T follicular helper cell (primary cell): ENCODE data around the gene TMEM139.
A peak's percentile ranks its signal among the peaks of the same experiment; 100 is the strongest.
"Not testable (repeated sequence)": the region's sequence is repeated elsewhere in the genome, so short reads cannot be mapped to it uniquely, and the experiment has no call there.

ENCODE experiments used
- DNase-seq: peaks from one replicate; pipeline ENCODE4 v3.0.0-alpha.2; 2020; ENCODE audit warnings: low read depth

TMEM139 gene

GRCh38 chr7:143259765-143260164, 25.0 kb upstream of the TMEM139 start:
- no peak for DNase-seq

GRCh38 chr7:143261901-143262300, 22.9 kb upstream of the TMEM139 start:
- DNase-seq: no peak

- peak; percentile 66 for DNase-seq
Measured at GRCh38 chr7:143263266-143264195, 21.2 kb upstream of the TMEM139 start, which contains the start of gene GSTK1. Gene GSTK1, plus strand, starts transcription at chr7:143263441. Its CDS starts 73 bp downstream, at chr7:143263514.

GRCh38 chr7:143264196-143264568, 20.6 kb upstream of the TMEM139 start:
- not testable (repeated sequence) for DNase-seq

GRCh38 chr7:143265017-143265693, 19.6 kb upstream of the TMEM139 start:
- no peak for DNase-seq

- no peak for DNase-seq
Measured at GRCh38 chr7:143269251-143269650, 15.5 kb upstream of the TMEM139 start.

GRCh38 chr7:143271240-143271639, 13.5 kb upstream of the TMEM139 start:
- DNase-seq: no peak

GRCh38 chr7:143272871-143273270, 11.9 kb upstream of the TMEM139 start:
- DNase-seq: no peak

GRCh38 chr7:143279186-143280098, 5.3 kb upstream of the TMEM139 start:
- no peak for DNase-seq

- DNase-seq: no peak
Measured at GRCh38 chr7:143280160-143280559, 4.6 kb upstream of the TMEM139 start.

GRCh38 chr7:143280566-143280965, 4.2 kb upstream of the TMEM139 start:
- no peak for DNase-seq

GRCh38 chr7:143281529-143281928, 3.2 kb upstream of the TMEM139 start:
- DNase-seq: no peak

- DNase-seq: no peak
Measured at GRCh38 chr7:143282124-143282523, 2.6 kb upstream of the TMEM139 start.

- DNase-seq: no peak
Measured at GRCh38 chr7:143283381-143283780, 1.4 kb upstream of the TMEM139 start.

GRCh38 chr7:143285470-143285778, 666 bp downstream of the TMEM139 start:
- DNase-seq: no peak

- no peak for DNase-seq
Measured at GRCh38 chr7:143285806-143286521, 1.2 kb downstream of the TMEM139 start.

GRCh38 chr7:143286522-143286890, 1.7 kb downstream of the TMEM139 start:
- no peak for DNase-seq

GRCh38 chr7:143287339-143287934, 2.7 kb downstream of the TMEM139 start:
- no peak for DNase-seq

GRCh38 chr7:143287935-143288826, 3.4 kb downstream of the TMEM139 start, which contains the start of gene CASP2:
Gene CASP2, plus strand, starts transcription at chr7:143288351. Its CDS starts 105 bp downstream, at chr7:143288456.
- DNase-seq: peak; percentile 98

- DNase-seq: no peak
Measured at GRCh38 chr7:143288836-143289235, 4.1 kb downstream of the TMEM139 start.
